K562 (cell line): ENCODE results near the gene TKT. TPM values are rescaled to one million over a fixed set of nuclear protein-coding genes. Genes with fewer than 3 reads are reported as not detected.

ENCODE experiments used
- CHD1 ChIP-seq: fragments of 200-600 bp; sonication (generic); IDR thresholded peaks from one replicate; pipeline ENCODE4 v1.6.1; 2012; ENCODE audit warnings: mild to moderate bottlenecking, moderate library complexity, low read length, inconsistent platforms
- EHMT2 ChIP-seq: fragments of 450-650 bp; IDR thresholded peaks from 2 replicates; pipeline ENCODE4 v1.6.1; 2018; ENCODE audit warnings: antibody characterized with exemption
- ESRRB ChIP-seq: fragments of 250-450 bp; sonication (Bioruptor Pico); IDR thresholded peaks from 2 replicates; pipeline ENCODE4 v1.5.0; 2020; ENCODE audit warnings: mild to moderate bottlenecking, moderate library complexity, borderline replicate concordance
- ETV6 ChIP-seq, 3 experiments: fragments of 150-350 bp in 1 of 3; sonication (generic) in 1 of 3; formaldehyde crosslinking in 1 of 3; IDR thresholded peaks; 2 replicates each; pipeline versions ENCODE4 v1.6.1 to v1.8.0; 2014 to 2022; ENCODE audit warnings: borderline replicate concordance in 2 of 3, low read depth in 2 of 3, antibody characterized with exemption in 1 of 3, low read length in 1 of 3, mild to moderate bottlenecking in 1 of 3, missing genetic modification reagents in 1 of 3
- HSF4 ChIP-seq: fragments of 250-450 bp; sonication (Bioruptor Pico); IDR thresholded peaks from 2 replicates; pipeline ENCODE4 v2.1.2; 2022; ENCODE audit warnings: mild to moderate bottlenecking, moderate library complexity, borderline replicate concordance
- L3MBTL2 ChIP-seq: fragments of 450-650 bp; IDR thresholded peaks from 2 replicates; pipeline ENCODE4 v1.6.1; 2016; ENCODE audit warnings: mild to moderate bottlenecking, moderate library complexity
- MEIS2 ChIP-seq: fragments of 450-650 bp; IDR thresholded peaks from 2 replicates; pipeline ENCODE4 v1.6.1; 2014; ENCODE audit warnings: mild to moderate bottlenecking; ENCODE audit not compliant: partially characterized antibody
- MYBL2 ChIP-seq, 2 experiments: fragments of 450-650 bp in 1 of 2; sonication (generic) in 1 of 2; formaldehyde crosslinking in 1 of 2; IDR thresholded peaks; 2 replicates each; pipeline versions ENCODE4 v1.6.1 to v1.8.1; 2017 to 2022; ENCODE audit warnings: borderline replicate concordance in 1 of 2, inconsistent platforms in 1 of 2, low read depth in 1 of 2, mild to moderate bottlenecking in 1 of 2, missing genetic modification reagents in 1 of 2, moderate library complexity in 1 of 2
- NR2C2 ChIP-seq, 2 experiments: fragments of 200-800 bp in 1 of 2; sonication (Bioruptor generic) in 1 of 2; sonication (generic) in 1 of 2; formaldehyde crosslinking in 1 of 2; IDR thresholded peaks; 2 replicates each; pipeline versions ENCODE4 v1.6.1 to v1.8.0; 2016 to 2022; ENCODE audit warnings: mild to moderate bottlenecking in 1 of 2, missing compliant biosample characterization in 1 of 2, missing genetic modification characterization in 1 of 2, missing genetic modification reagents in 1 of 2
- RAD51 ChIP-seq: fragments of 450-650 bp; IDR thresholded peaks from 2 replicates; pipeline ENCODE4 v1.7.1; 2016; ENCODE audit warnings: low read depth, mild to moderate bottlenecking, borderline replicate concordance
- SRSF3 ChIP-seq: fragments of 200-400 bp; formaldehyde crosslinking; IDR thresholded peaks from 2 replicates; pipeline ENCODE4 v1.6.1; 2016; ENCODE audit warnings: mild to moderate bottlenecking, low read length, moderate library complexity; ENCODE audit not compliant: insufficient read depth
- TAL1 ChIP-seq: fragments of 450-650 bp; IDR thresholded peaks from 2 replicates; pipeline ENCODE4 v1.6.1; 2016; ENCODE audit warnings: mild to moderate bottlenecking
- ZNF436 ChIP-seq: fragments of 250-450, 450-650 bp; sonication (Bioruptor Pico); formaldehyde crosslinking; IDR thresholded peaks from 2 replicates; pipeline ENCODE4 v1.7.0; 2020; ENCODE audit warnings: mild to moderate bottlenecking
- ZNF583 ChIP-seq: fragments of 250-450 bp; sonication (Bioruptor Pico); IDR thresholded peaks from 2 replicates; pipeline ENCODE4 v1.4.0; 2020
- ZNF695 ChIP-seq: fragments of 450-650 bp; formaldehyde crosslinking; IDR thresholded peaks from 2 replicates; pipeline ENCODE4 v1.4.0; 2020; ENCODE audit warnings: mild to moderate bottlenecking, moderate library complexity
- ZSCAN32 ChIP-seq: fragments of 450-650 bp; formaldehyde crosslinking; IDR thresholded peaks from 2 replicates; pipeline ENCODE4 v1.4.0; 2020; ENCODE audit warnings: mild to moderate bottlenecking, moderate library complexity
- polyA plus RNA-seq, 8 experiments: library from polyadenylated mRNA; depleted of rRNA in 4 of 8; stranded (reverse) in 5 of 8; unstranded in 3 of 8; fragments of >200 nt; fragmentation: Nextera tagmentation in 2 of 8; fragmentation: Illumina TruSeq in 1 of 8; extraction: Ambion mirVana in 2 of 8; extraction: Trizol in 1 of 8; gene quantifications; 2 replicates each; pipeline versions ENCODE4 v1.2.1 to v1.2.3, GENCODE V29; 2011 to 2014; ENCODE audit warnings: inconsistent platforms in 1 of 8, missing spikeins in 1 of 8
- total RNA-seq, 7 experiments: library from RNA; depleted of rRNA in 6 of 7; stranded (reverse); fragments of >200 nt in 6 of 7; fragmentation: Illumina TruSeq in 2 of 7; extraction: Trizol in 2 of 7; gene quantifications; 2 replicates each; pipeline versions ENCODE4 v1.2.1 to v1.2.3, GENCODE V29; 2011 to 2021; ENCODE audit warnings: low replicate concordance in 1 of 7
- TF ChIP-seq, protein P1 (sequence below): sonication (generic); formaldehyde crosslinking; IDR thresholded peaks from 2 replicates; pipeline ENCODE4 v1.8.0; 2023; ENCODE audit warnings: mild to moderate bottlenecking, missing genetic modification reagents
- TF ChIP-seq, protein P2 (sequence below), 2 experiments: fragments of 450-650 bp in 1 of 2; sonication (generic) in 1 of 2; formaldehyde crosslinking; conservative IDR thresholded peaks; 2 replicates each; pipeline versions ENCODE4 v1.4.0 to v1.8.1; 2020 to 2022; ENCODE audit warnings: mild to moderate bottlenecking in 1 of 2, missing genetic modification reagents in 1 of 2
- TF ChIP-seq, protein P3 (sequence below): fragments of 450-650 bp; formaldehyde crosslinking; IDR thresholded peaks from 2 replicates; pipeline ENCODE4 v1.4.0; 2020; ENCODE audit warnings: mild to moderate bottlenecking, mixed read lengths
- TF ChIP-seq, protein P4 (sequence below): fragments of 450-650 bp; formaldehyde crosslinking; IDR thresholded peaks from 2 replicates; pipeline ENCODE4 v1.4.0; 2022; ENCODE audit warnings: missing genetic modification characterization
- TF ChIP-seq, protein P5 (sequence below): fragments of 250-450 bp; sonication (Bioruptor Pico); IDR thresholded peaks from 2 replicates; pipeline ENCODE4 v1.9.0; 2021; ENCODE audit warnings: mild to moderate bottlenecking

Gene TKT
- total and polyA plus RNA-seq, 9 of the 15 experiments (the other 6 are each of a cell fraction or from before 2014, with no cell fraction given) = 58.1 to 401 (median 187) TPM

DNA sequence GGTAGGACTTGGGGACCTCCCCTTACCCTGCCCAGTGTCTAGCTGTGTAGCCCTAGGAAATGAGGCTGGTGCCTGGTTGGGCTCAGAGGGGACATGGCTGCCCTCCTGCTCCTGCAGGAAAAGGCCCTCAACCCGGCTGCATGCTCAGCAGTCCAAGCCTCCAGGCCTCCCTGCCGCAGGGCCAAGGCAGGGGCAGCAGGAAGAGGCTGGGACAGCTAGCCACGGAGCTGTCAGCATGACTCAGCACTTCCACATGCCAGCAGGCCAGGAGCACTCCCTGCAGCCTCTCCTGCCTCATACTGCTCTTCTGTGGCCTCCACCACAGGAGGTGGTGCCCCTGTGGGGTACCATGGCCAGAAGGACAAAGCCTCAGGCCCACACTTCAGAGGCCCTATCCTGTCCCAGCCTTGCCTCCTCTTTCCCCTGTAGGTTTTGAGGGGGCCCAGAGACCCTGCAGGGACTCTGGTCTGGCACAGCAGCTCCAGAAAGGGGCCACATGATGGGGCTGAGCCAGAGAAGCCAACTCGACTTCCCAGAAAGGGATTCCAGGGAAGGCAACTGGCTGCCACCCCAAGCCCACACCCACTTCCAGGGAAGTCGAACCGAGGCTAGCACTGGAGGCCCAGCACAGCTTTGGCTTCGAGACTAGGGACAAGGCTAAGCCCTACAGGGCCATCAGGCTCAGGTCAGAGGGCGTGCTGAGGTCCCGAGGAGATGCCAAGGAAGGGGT, 19.5 kb downstream of the TKT start (continued):
- TF ChIP-seq, protein P1, sequence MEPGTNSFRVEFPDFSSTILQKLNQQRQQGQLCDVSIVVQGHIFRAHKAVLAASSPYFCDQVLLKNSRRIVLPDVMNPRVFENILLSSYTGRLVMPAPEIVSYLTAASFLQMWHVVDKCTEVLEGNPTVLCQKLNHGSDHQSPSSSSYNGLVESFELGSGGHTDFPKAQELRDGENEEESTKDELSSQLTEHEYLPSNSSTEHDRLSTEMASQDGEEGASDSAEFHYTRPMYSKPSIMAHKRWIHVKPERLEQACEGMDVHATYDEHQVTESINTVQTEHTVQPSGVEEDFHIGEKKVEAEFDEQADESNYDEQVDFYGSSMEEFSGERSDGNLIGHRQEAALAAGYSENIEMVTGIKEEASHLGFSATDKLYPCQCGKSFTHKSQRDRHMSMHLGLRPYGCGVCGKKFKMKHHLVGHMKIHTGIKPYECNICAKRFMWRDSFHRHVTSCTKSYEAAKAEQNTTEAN (CRISPR knock-in tag) = no peak
- TF ChIP-seq, protein P2, sequence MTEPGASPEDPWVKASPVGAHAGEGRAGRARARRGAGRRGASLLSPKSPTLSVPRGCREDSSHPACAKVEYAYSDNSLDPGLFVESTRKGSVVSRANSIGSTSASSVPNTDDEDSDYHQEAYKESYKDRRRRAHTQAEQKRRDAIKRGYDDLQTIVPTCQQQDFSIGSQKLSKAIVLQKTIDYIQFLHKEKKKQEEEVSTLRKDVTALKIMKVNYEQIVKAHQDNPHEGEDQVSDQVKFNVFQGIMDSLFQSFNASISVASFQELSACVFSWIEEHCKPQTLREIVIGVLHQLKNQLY (CRISPR knock-in tag; conservative IDR thresholded peaks at IDR 0.05) = no peak
- TF ChIP-seq RAD51 (no peak), SRSF3 (no peak), ZSCAN32 (CRISPR knock-in tag) (no peak), EHMT2 (no peak), MYBL2 (IDR thresholded peaks at IDR 0.05; ENCODE audit: low read depth) (no peak), MYBL2 (CRISPR knock-in tag; IDR thresholded peaks at IDR 0.05; ENCODE audit: borderline replicate concordance) (no peak), TAL1 (no peak), ETV6 (IDR thresholded peaks at IDR 0.05; ENCODE audit: borderline replicate concordance in 1 of 2, low read depth in 2 of 2, low read length in 1 of 2) (no peak), ETV6 (CRISPR knock-in tag; IDR thresholded peaks at IDR 0.05; ENCODE audit: borderline replicate concordance) (no peak), HSF4 (CRISPR knock-in tag) (no peak), L3MBTL2 (peak; percentile 54; the same call in 1 of the 2 replicates), CHD1 (no peak), NR2C2 (CRISPR knock-in tag; IDR thresholded peaks at IDR 0.05) (no peak), NR2C2 (tag; IDR thresholded peaks at IDR 0.05) (peak; percentile 26; the same call in 1 of the 2 replicates), ZNF695 (CRISPR knock-in tag) (no peak), ZNF436 (CRISPR knock-in tag) (no peak), MEIS2 (no peak), ESRRB (CRISPR knock-in tag) (no peak), ZNF583 (CRISPR knock-in tag) (peak; percentile 90)
- TF ChIP-seq, protein P3, sequence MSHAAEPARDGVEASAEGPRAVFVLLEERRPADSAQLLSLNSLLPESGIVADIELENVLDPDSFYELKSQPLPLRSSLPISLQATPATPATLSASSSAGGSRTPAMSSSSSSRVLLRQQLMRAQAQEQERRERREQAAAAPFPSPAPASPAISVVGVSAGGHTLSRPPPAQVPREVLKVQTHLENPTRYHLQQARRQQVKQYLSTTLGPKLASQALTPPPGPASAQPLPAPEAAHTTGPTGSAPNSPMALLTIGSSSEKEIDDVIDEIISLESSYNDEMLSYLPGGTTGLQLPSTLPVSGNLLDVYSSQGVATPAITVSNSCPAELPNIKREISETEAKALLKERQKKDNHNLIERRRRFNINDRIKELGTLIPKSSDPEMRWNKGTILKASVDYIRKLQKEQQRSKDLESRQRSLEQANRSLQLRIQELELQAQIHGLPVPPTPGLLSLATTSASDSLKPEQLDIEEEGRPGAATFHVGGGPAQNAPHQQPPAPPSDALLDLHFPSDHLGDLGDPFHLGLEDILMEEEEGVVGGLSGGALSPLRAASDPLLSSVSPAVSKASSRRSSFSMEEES (CRISPR knock-in tag) = no peak
- TF ChIP-seq, protein P4, sequence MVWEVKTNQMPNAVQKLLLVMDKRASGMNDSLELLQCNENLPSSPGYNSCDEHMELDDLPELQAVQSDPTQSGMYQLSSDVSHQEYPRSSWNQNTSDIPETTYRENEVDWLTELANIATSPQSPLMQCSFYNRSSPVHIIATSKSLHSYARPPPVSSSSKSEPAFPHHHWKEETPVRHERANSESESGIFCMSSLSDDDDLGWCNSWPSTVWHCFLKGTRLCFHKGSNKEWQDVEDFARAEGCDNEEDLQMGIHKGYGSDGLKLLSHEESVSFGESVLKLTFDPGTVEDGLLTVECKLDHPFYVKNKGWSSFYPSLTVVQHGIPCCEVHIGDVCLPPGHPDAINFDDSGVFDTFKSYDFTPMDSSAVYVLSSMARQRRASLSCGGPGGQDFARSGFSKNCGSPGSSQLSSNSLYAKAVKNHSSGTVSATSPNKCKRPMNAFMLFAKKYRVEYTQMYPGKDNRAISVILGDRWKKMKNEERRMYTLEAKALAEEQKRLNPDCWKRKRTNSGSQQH (CRISPR knock-in tag) = no peak
- TF ChIP-seq, protein P5, sequence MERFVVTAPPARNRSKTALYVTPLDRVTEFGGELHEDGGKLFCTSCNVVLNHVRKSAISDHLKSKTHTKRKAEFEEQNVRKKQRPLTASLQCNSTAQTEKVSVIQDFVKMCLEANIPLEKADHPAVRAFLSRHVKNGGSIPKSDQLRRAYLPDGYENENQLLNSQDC = no peak
